NCI-H1436 (cell line): ENCODE measurements around the gene DUSP15.
"Not testable (repeated sequence)": the region's sequence is repeated elsewhere in the genome, so short reads cannot be mapped to it uniquely, and the experiment has no call there.

Source experiments
- DNase-seq: peaks from one replicate; lab custom pipeline; 2025; lab: John Stamatoyannopoulos, UW

DUSP15 gene

DNA sequence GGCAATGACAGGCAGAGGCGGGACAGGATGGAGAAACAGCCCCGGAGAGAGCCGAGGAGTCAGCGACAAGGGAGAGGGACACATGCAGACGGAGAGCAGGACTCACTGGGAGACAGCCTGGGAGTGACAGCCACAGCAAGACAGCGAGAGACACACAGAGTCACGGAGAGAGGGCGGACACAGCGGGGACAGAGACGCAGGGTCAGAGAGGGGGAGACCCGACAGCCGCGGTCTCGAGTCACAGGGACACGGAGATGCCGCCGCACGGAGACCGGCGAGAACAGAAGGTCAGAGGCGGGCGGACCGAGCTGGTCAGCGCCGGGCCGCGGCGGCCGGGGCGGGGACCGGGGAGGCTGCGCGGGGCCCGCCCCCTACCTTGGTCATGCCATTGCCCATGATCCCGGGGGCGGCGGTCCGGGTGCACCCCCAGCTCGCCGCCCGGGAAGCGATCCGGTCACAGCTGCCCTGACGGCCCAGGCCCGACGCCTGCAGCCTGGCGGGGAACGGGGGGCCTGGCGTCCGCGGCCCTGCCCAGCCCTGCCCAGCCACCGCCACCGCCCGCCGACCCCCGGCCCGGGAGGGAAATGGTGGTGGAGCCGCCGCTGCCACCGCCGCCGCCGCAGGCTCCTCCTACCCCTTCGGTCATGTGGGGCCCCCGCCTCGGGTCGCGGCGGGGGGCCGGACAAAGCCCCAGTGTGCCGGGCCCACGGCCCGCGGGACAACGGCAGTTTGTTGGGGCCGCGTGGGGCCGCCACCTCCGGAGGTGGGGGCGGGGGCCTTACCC lies at the start of gene DUSP15, which contains the start of gene TTLL9:
Gene DUSP15, minus strand, starts transcription at position 586 of the 784 bp plus-strand sequence. Its CDS starts 190 bp downstream, at position 396.
Gene TTLL9, plus strand, starts transcription at position 693 of the 784 bp plus-strand sequence. CDS start 493 bp downstream, outside the sequence.
- no peak for DNase-seq

DNA sequence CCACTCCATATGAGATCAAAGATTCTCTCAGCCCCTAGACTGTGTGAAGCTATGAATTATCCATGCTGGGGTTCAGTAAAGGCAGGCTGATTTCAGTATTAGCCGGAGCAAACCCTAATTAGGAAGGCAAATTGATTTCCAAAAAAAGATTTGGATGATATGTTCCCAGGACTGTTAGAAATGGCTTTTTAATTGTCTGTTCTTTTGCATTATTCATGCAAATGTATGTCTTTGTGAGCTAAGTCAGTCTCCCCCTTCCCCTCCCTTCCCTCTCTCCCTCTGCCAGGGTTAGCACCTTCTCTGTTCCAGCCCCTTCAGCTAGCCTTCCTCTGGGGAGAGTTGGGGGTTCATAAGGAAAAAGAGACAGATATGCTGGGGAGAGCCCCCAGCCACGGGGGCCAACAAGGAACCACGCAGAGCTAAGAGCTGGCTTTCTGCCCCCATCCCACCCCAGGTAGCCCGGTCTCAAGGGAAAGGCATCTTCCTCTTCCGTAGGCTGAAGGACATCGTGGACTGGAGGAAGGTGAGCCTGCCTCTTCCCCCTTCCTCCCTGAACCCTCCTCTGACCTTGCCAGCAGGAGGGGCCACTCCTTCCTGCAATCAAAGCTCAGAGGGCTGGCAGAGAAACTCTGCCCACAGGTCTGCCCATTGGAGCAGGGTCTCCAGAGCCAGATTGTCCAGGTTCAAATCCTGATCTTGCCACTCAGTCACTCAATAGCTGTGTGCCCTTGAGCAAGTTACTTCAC lies 49.3 kb upstream of the DUSP15 start:
- DNase-seq, result no peak

GRCh38 chr20:31918466-31919105 lies 48.3 kb upstream of the DUSP15 start:
- DNase-seq, result no peak

DNA sequence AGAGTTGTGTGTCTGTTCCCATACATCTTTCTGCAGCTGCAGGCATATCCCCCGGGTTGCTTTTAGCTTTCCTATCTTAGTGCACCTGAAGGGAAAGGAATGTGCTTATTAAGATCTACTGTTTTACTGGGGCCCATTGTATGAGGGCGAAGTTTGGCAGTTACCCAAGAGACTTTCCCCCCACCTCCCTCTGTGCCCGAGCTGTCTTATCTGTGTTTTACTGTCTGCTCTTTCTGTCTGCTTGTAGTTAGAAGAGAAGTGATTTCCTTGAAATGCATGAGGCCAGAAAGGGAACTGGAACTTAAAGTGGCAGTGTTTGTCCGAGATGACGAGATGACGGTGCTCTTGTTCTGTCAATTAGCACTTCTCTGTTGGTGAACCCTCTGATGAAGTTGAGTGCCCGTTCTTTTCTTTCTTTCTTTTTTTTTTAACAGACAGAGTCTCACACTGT lies 47.7 kb upstream of the DUSP15 start:
- not testable (repeated sequence) for DNase-seq

GRCh38 chr20:31916708-31917107 lies 46.4 kb upstream of the DUSP15 start:
- no peak for DNase-seq

DNA sequence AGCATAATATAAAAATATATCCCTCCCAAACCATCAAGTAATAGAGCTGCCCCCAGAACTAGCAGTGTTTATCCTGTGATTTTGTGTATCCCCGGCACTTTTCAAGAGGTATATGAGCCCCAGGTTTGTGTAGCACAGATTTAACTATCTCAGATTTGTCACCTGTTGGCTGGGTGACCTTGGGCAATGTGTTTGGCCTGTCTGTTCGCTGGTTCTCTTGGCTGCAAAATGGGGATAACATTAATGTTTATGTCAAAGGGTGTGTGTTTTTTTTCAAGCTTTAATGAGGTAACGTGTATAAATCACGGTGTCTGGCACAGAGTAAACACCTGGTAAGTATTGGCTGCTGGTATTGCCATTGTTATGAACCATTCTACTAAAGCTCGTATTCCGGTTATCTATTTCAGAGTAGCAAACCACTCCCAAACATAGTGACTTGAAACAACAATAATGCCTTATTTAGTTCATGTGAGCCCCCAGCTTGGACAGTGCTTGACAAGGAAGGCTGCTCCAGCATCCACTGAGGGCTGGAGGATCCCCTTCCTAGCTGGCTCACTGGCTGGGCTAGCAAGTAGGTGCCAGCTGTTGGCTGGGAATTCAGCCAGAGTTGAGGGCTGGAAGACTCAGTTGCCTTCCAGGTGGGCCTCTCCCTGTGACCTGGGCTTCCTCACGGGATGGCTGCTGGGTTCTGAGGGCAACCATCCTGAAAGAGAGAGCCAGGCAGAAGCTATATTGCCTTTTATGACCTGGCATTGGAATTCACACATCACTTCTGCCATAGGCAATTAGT lies 45.4 kb upstream of the DUSP15 start:
- no peak for DNase-seq

DNA sequence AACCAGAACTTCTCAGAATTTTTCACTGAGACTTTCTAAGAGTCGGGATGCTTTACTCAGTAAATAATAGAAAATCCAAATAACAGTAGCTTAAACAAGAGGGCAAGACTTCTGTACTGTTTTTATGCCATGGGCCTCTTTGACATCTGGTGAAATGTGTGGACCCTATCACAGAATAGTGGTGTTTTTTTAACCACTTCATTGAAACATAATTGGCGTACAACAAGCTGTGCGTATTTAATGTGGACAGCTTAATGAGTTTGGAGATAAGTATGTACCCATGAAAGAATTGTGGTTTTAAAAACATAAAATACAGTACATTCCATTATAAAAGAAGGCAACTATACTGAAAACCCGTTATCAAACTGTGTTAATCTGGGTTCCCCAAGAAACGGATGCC lies 43.8 kb upstream of the DUSP15 start:
- DNase-seq, result no peak

- DNase-seq, result no peak
Observed at GRCh38 chr20:31913431-31914157, 43.3 kb upstream of the DUSP15 start.

GRCh38 chr20:31910071-31910803 lies 39.9 kb upstream of the DUSP15 start:
- DNase-seq, result no peak

DNA sequence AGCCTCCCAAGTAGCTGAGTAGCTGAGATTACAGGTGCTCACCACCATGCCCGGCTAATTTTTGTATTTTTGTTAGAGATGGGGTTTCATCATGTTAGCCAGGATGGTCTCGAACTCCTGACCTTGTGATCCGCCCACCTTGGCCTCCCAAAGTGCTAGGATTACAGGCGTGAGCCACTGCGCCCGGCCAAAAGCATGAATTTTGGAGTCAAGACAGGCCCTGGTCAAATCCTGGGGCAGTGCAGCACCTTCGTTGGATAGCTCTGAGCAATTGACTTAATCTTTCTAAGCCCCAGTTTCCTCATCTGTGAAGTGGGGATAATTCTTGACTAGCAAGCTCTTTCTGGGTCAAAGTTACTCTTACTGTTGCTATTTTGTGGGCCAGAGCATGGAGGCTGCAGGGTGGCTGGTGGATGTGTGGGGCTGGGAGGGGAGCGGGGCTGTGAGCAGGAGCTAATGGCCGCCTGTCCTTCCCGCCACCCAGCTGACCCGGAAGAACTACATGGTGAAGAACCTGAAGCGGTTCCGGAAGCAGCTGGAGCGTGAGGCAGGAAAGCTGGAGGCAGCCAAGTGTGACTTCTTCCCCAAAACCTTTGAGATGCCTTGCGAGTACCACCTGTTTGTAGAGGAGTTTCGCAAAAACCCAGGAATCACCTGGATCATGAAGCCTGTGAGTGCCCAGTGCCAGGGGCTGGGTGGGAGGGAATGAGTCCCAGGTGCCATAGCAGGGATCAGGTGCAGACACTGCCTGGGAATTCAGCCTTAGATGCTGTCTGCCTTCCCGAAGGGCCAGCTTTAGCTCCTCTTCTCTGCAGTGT lies 39.1 kb upstream of the DUSP15 start:
- DNase-seq, result no peak

- DNase-seq, result no peak
Observed at GRCh38 chr20:31908424-31908823, 38.1 kb upstream of the DUSP15 start.

GRCh38 chr20:31908016-31908415 lies 37.7 kb upstream of the DUSP15 start:
- DNase-seq, result no peak

- DNase-seq, result no peak
Observed at GRCh38 chr20:31907046-31907445, 36.7 kb upstream of the DUSP15 start.

DNA sequence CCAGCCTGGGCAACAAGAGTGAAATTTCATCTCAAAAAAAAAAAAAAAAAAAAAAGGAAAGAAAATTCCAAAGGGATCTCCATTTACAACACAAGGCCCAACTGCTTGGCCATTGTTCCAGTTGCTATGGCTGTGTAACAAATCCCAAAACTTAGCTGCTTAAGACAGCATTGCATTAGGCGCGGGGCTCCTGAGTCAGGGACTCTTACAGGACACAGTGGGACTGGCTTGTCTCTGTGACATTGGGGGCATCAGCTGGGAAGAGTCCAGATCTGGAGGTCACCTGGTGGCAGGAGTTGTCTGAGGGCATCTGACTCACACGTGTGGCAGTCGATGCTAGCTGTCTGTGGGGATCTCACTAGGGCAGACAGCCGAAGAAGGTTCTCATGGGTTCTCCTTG lies 35.7 kb upstream of the DUSP15 start:
- DNase-seq, result no peak

DNA sequence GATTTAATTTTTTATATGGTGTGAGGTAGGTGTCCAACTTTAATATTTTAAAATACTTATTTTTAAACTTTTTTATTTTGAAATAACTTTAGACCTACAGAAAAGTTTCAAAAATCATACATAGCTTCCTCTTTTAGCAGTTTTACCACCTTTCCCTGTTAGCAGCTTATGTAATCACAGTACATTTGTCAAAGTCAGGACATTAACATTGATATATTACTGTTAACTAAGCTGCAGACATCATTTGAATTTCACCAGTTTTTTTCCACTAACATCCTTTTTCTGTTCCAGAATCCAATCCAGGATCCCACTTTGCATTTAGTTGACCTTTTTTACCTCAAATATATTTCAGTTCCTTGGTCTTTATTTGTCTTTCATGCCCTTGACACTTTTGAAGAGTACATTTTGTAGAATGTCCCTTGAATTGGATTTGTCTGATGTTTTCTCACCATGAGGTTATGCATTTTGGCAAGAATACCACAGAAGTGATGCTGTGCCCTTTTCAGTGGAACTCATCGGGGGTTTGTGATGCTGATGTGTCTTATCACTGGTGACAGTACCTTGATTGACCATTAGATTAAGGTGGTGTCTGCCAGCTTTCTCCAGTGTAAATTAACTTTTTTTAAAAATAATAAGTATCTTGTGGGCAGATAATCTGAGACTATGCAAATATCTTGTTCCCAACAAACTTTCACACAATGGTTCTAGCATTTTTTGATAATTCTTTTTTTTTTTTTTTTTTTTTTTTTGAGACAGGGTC lies 33.5 kb upstream of the DUSP15 start:
- DNase-seq, result no peak

DNA sequence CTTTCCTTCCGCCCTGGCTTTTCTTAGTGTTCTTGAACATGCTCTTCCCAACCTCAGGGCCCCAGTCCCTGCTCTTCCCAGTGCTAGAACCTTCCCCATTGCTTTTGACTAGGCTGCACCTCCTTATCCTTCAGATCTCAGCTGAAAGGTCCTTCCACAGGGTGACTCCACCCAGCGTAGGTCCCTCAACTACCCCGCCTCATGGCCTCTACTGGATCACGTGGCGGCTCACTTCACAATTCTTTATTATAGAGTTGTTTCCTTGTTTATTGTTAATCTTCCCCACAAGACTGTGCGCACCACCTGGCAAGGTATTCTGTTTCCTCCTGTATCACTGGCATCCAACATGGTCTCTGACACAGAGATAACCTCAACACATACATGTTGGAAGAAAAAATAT lies 31.3 kb upstream of the DUSP15 start:
- no peak for DNase-seq

DNA sequence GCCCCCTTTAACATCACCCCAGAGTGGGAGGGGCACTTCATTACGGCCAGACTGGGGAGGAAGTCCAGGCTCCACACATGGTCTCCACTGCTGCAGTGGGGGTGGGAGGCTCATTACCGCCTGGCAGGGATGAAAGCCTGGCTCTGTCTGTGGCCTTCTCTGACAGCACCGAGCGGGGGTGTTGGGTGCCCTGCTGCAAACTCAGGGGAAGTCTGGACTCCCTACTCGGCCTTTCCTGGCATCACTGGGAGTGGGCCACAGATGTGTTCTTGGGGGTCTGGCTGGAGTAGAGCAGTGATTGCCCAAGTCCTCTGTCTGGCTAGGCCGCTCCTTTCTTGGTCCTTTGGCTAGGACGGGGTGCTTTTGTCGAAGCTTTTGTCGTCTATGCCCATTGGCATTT lies 27.2 kb upstream of the DUSP15 start:
- DNase-seq, result no peak

DNA sequence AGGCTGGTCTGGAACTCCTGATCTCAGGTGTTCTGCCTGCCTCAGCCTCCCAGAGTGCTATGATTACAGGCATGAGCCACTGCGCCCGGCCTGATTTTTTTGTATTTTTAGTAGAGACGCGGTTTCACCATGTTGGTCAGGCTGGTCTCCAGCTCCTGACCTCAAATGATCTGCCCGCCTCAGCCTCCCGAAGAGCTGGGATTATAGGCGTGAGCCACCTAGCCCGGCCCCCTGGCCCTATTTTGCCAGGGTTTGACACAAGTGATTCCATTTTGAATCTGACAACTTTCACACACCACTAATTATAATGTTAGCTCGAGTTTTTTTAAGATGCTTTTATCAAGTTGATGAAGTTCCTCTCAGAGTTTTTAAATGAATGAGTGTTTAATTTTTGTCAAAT lies 25.7 kb upstream of the DUSP15 start:
- no peak for DNase-seq
